HG03064 (cell line): ENCODE measurements around the gene ADAMTS16.

Experiments
- ATAC-seq: cut with Tn5 transposase; IDR thresholded peaks from one replicate; pipeline ENCODE4 v1.9.1; 2021; ENCODE audit warnings: low read depth; ENCODE audit not compliant: unreplicated experiment

ADAMTS16 gene

GRCh38 chr5:5335700-5336264, 195.7 kb downstream of the ADAMTS16 start:
- ATAC-seq = no peak

- ATAC-seq = no peak
Measured at GRCh38 chr5:5339257-5339656, 199.1 kb downstream of the ADAMTS16 start.

GRCh38 chr5:5340206-5340729, 200.1 kb downstream of the ADAMTS16 start:
- ATAC-seq = no peak

GRCh38 chr5:5341531-5342292, 201.6 kb downstream of the ADAMTS16 start:
- ATAC-seq = no peak

- no peak for ATAC-seq
Measured at GRCh38 chr5:5342784-5343183, 202.7 kb downstream of the ADAMTS16 start.

GRCh38 chr5:5343568-5343967, 203.4 kb downstream of the ADAMTS16 start:
- ATAC-seq = no peak

- ATAC-seq = no peak
Measured at GRCh38 chr5:5344051-5344571, 204.0 kb downstream of the ADAMTS16 start.

GRCh38 chr5:5344606-5345005, 204.5 kb downstream of the ADAMTS16 start:
- ATAC-seq = no peak

GRCh38 chr5:5347442-5347841, 207.3 kb downstream of the ADAMTS16 start:
- ATAC-seq = no peak

GRCh38 chr5:5348135-5348534, 208.0 kb downstream of the ADAMTS16 start:
- no peak for ATAC-seq

GRCh38 chr5:5348576-5348975, 208.4 kb downstream of the ADAMTS16 start:
- no peak for ATAC-seq

GRCh38 chr5:5350101-5350500, 210.0 kb downstream of the ADAMTS16 start:
- ATAC-seq = no peak

- no peak for ATAC-seq
Measured at GRCh38 chr5:5351288-5351979, 211.3 kb downstream of the ADAMTS16 start.

- ATAC-seq = no peak
Measured at GRCh38 chr5:5352675-5353074, 212.5 kb downstream of the ADAMTS16 start.

- ATAC-seq = no peak
Measured at GRCh38 chr5:5353681-5354080, 213.6 kb downstream of the ADAMTS16 start.

- ATAC-seq = no peak
Measured at GRCh38 chr5:5356765-5357164, 216.6 kb downstream of the ADAMTS16 start.

GRCh38 chr5:5359618-5360017, 219.5 kb downstream of the ADAMTS16 start:
- ATAC-seq = no peak

- ATAC-seq = no peak
Measured at GRCh38 chr5:5360363-5360940, 220.3 kb downstream of the ADAMTS16 start.

- no peak for ATAC-seq
Measured at GRCh38 chr5:5360941-5361520, 220.9 kb downstream of the ADAMTS16 start.

GRCh38 chr5:5363045-5363444, 222.9 kb downstream of the ADAMTS16 start:
- ATAC-seq = no peak

- no peak for ATAC-seq
Measured at GRCh38 chr5:5364932-5365331, 224.8 kb downstream of the ADAMTS16 start.
